Neural cell (in vitro differentiated cells): ENCODE data around the gene CXADR. TPM values are rescaled to one million over a fixed set of nuclear protein-coding genes. Genes with fewer than 3 reads are reported as not detected.

ENCODE experiments used
- H2AFZ ChIP-seq: fragments of 200-600, 300-800 bp; sonication (generic), shearing (Covaris generic); 2 replicates; pipeline ENCODE4 v1.6.0; 2014; ENCODE audit warnings: low read depth, mild to moderate bottlenecking, antibody characterized with exemption, low read length, moderate library complexity
- H3F3A ChIP-seq: fragments of 200-600 bp; shearing (Covaris generic); 2 replicates; pipeline ENCODE4 v1.6.1; 2016; ENCODE audit warnings: mild to moderate bottlenecking, moderate library complexity, mixed read lengths, antibody characterized with exemption, low read length; ENCODE audit not compliant: insufficient read depth, poor library complexity, severe bottlenecking
- H3K27ac ChIP-seq: fragments of 200-600, 300-800 bp; sonication (generic), shearing (Covaris generic); 2 replicates; pipeline ENCODE4 v1.5.1; 2014; ENCODE audit warnings: mild to moderate bottlenecking, low read length, moderate library complexity
- H3K27me3 ChIP-seq: fragments of 300-800, 200-600 bp; sonication (generic), shearing (Covaris generic); 2 replicates; pipeline ENCODE4 v1.6.0; 2014; ENCODE audit warnings: mild to moderate bottlenecking, low read depth, low read length, moderate library complexity; ENCODE audit not compliant: insufficient read depth
- H3K36me3 ChIP-seq: fragments of 300-800, 200-600 bp; sonication (generic), shearing (Covaris generic); 2 replicates; pipeline ENCODE4 v1.5.1; 2014; ENCODE audit warnings: mild to moderate bottlenecking, antibody characterized with exemption, low read length, moderate library complexity; ENCODE audit not compliant: insufficient read depth
- H3K4me2 ChIP-seq: fragments of 300-800, 200-600 bp; sonication (generic), shearing (Covaris generic); 2 replicates; pipeline ENCODE4 v1.6.0; 2014; ENCODE audit warnings: mild to moderate bottlenecking, low read length
- H3K4me3 ChIP-seq: fragments of 300-800, 200-600 bp; sonication (generic), shearing (Covaris generic); 2 replicates; pipeline ENCODE4 v1.5.1; 2014; ENCODE audit warnings: mild to moderate bottlenecking, low read length, moderate library complexity
- H3K79me2 ChIP-seq: fragments of 200-600 bp; shearing (Covaris generic); replicated peaks from 2 replicates; pipeline ENCODE4 v1.6.0; 2014; ENCODE audit warnings: mild to moderate bottlenecking, low read length, moderate library complexity; ENCODE audit not compliant: insufficient read depth
- H3K9ac ChIP-seq: fragments of 300-800, 200-600 bp; sonication (generic), shearing (Covaris generic); 2 replicates; pipeline ENCODE4 v1.6.1; 2016; ENCODE audit warnings: mild to moderate bottlenecking, low read length, mixed read lengths
- H3K9me2 ChIP-seq: fragments of 200-600 bp; shearing (Covaris generic); 2 replicates; pipeline ENCODE4 v1.6.1; 2016; ENCODE audit warnings: mild to moderate bottlenecking, low read length, mixed read lengths; ENCODE audit not compliant: insufficient read depth
- H3K9me3 ChIP-seq: fragments of 200-600, 300-800 bp; sonication (generic), shearing (Covaris generic); 2 replicates; pipeline ENCODE4 v1.6.1; 2016; ENCODE audit warnings: mild to moderate bottlenecking, mixed run types, low read length, moderate library complexity, mixed read lengths
- H4K20me1 ChIP-seq: fragments of 200-600 bp; shearing (Covaris generic); 2 replicates; pipeline ENCODE4 v1.6.1; 2016; ENCODE audit warnings: mild to moderate bottlenecking, mixed run types; ENCODE audit not compliant: insufficient read depth
- EP300 ChIP-seq: fragments of 450-650 bp; conservative IDR thresholded peaks from 2 replicates; pipeline ENCODE4 v1.6.1; 2014; ENCODE audit warnings: antibody characterized with exemption, mild to moderate bottlenecking, moderate library complexity; ENCODE audit not compliant: poor library complexity, severe bottlenecking
- EZH2 ChIP-seq: fragments of 200-600, 300-800 bp; shearing (Covaris generic), sonication (generic); IDR thresholded peaks from 2 replicates; pipeline ENCODE4 v1.6.1; 2014; ENCODE audit warnings: antibody characterized with exemption, low read length, borderline replicate concordance, mild to moderate bottlenecking; ENCODE audit not compliant: insufficient read depth, poor library complexity, severe bottlenecking
- MXI1 ChIP-seq: fragments of 450-650 bp; conservative IDR thresholded peaks from 2 replicates; pipeline ENCODE4 v1.6.1; 2014; ENCODE audit warnings: antibody characterized with exemption, mild to moderate bottlenecking; ENCODE audit not compliant: poor library complexity, severe bottlenecking
- POLR2AphosphoS5 ChIP-seq: IDR thresholded peaks from 2 replicates; pipeline ENCODE4 v1.6.1; 2012
- RAD21 ChIP-seq: fragments of 450-650 bp; conservative IDR thresholded peaks from 2 replicates; pipeline ENCODE4 v1.6.1; 2014; ENCODE audit warnings: antibody characterized with exemption, mild to moderate bottlenecking, moderate library complexity
- SMC3 ChIP-seq: fragments of 450-650 bp; conservative IDR thresholded peaks from 2 replicates; pipeline ENCODE4 v1.6.1; 2014; ENCODE audit warnings: antibody characterized with exemption, mild to moderate bottlenecking, moderate library complexity; ENCODE audit not compliant: poor library complexity
- TAF1 ChIP-seq: IDR thresholded peaks from 2 replicates; pipeline ENCODE4 v1.6.1; 2012; ENCODE audit warnings: low read depth
- polyA minus RNA-seq: library from RNA; depleted of rRNA, polyadenylated mRNA; stranded (reverse); fragments of >200 nt; gene quantifications from 2 replicates; pipeline ENCODE4 v1.2.3, GENCODE V29; 2014
- polyA plus RNA-seq: library from polyadenylated mRNA; depleted of rRNA; stranded (reverse); fragments of >200 nt; gene quantifications from 2 replicates; pipeline ENCODE4 v1.2.3, GENCODE V29; 2014
- TF ChIP-seq, protein P1 (sequence below): IDR thresholded peaks from 2 replicates; pipeline ENCODE4 v1.6.1; 2012; ENCODE audit warnings: borderline replicate concordance
- TF ChIP-seq, protein P2 (sequence below): fragments of 450-650 bp; IDR thresholded peaks from 2 replicates; pipeline ENCODE4 v1.5.1; 2014; ENCODE audit warnings: antibody characterized with exemption, mild to moderate bottlenecking, moderate library complexity; ENCODE audit not compliant: poor library complexity, severe bottlenecking

Gene CXADR
- 174 and 175 TPM in 2 replicates for polyA plus RNA-seq
- 483 and 528 TPM in 2 replicates for polyA minus RNA-seq

DNA sequence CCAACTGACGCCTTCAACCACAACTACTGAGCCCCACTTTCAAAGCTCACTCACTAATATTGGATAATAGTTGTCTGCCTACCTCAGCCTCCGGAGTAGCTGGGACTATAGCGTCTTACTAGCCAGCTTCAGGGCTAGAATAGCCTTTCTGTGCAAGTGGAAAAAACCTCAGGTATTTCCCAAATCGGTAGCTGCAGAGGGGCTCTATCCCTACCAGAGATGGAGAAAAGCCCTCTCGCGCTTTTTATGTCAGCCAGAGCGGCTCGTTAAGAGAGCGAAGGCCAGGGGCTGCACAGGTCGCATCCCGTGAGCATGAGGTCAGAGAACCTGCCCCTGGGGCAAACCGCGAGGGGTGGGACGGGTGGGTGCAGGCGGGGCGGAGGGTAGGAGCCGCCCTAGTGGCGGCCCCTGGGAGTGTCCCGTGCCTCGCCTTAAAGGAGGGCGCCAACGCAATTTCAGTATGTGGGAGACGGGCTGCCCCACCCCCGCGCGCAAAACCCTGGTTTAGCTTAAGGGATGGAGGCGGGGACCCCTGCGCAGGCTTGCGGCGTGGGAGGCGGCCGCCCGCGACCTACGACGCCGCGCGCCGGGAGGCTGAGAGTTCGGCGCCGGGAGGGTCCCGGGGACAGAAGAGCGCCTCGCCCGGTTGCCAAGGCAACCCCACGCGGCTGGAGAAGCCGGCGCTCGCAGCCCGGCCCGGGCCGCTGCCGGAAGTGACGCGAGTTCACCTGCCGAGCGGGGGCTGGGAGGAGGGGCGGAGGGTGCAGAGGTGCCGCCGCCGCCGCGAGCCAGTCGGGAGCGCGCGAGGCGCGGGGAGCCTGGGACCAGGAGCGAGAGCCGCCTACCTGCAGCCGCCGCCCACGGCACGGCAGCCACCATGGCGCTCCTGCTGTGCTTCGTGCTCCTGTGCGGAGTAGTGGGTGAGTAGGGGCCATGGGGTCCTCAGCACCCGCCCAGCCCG is at the start of gene CXADR:
Gene CXADR (plus strand): TSS at position 791 of the 961 bp plus-strand sequence. CDS start 87 bp downstream, at position 878.
- no peaks in the 10 kb centered on the region for H3K9me2 ChIP-seq
- H3F3A ChIP-seq = no peaks in the 10 kb centered on the region
- H3K9ac ChIP-seq = peak within 1 kb of the TSS; percentile 99
- H3K27me3 ChIP-seq = no peaks in the 10 kb centered on the region
- H3K27ac ChIP-seq = peak within 1 kb of the TSS; percentile 96
- peak within 1 kb of the TSS; percentile 100 for H3K4me3 ChIP-seq
- H3K4me2 ChIP-seq = peak within 1 kb of the TSS; percentile 91
- H3K9me3 ChIP-seq = no peaks in the 10 kb centered on the region
- peak within 1 kb of the TSS; percentile 73 for H2AFZ ChIP-seq
- H4K20me1 ChIP-seq = peaks cover 4% of the 10 kb centered on the region
- TF ChIP-seq EP300 (peak; percentile 78), RAD21 (peak; percentile 17), EZH2 (no peak), MXI1 (peak; percentile 88), SMC3 (peak; percentile 32), TAF1 (peak; percentile 85), POLR2AphosphoS5 (peak; percentile 99)
- TF ChIP-seq, protein P1, sequence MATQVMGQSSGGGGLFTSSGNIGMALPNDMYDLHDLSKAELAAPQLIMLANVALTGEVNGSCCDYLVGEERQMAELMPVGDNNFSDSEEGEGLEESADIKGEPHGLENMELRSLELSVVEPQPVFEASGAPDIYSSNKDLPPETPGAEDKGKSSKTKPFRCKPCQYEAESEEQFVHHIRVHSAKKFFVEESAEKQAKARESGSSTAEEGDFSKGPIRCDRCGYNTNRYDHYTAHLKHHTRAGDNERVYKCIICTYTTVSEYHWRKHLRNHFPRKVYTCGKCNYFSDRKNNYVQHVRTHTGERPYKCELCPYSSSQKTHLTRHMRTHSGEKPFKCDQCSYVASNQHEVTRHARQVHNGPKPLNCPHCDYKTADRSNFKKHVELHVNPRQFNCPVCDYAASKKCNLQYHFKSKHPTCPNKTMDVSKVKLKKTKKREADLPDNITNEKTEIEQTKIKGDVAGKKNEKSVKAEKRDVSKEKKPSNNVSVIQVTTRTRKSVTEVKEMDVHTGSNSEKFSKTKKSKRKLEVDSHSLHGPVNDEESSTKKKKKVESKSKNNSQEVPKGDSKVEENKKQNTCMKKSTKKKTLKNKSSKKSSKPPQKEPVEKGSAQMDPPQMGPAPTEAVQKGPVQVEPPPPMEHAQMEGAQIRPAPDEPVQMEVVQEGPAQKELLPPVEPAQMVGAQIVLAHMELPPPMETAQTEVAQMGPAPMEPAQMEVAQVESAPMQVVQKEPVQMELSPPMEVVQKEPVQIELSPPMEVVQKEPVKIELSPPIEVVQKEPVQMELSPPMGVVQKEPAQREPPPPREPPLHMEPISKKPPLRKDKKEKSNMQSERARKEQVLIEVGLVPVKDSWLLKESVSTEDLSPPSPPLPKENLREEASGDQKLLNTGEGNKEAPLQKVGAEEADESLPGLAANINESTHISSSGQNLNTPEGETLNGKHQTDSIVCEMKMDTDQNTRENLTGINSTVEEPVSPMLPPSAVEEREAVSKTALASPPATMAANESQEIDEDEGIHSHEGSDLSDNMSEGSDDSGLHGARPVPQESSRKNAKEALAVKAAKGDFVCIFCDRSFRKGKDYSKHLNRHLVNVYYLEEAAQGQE = peak; percentile 66
- TF ChIP-seq, protein P2, sequence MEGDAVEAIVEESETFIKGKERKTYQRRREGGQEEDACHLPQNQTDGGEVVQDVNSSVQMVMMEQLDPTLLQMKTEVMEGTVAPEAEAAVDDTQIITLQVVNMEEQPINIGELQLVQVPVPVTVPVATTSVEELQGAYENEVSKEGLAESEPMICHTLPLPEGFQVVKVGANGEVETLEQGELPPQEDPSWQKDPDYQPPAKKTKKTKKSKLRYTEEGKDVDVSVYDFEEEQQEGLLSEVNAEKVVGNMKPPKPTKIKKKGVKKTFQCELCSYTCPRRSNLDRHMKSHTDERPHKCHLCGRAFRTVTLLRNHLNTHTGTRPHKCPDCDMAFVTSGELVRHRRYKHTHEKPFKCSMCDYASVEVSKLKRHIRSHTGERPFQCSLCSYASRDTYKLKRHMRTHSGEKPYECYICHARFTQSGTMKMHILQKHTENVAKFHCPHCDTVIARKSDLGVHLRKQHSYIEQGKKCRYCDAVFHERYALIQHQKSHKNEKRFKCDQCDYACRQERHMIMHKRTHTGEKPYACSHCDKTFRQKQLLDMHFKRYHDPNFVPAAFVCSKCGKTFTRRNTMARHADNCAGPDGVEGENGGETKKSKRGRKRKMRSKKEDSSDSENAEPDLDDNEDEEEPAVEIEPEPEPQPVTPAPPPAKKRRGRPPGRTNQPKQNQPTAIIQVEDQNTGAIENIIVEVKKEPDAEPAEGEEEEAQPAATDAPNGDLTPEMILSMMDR = peak; percentile 77
- no peaks in the 10 kb centered on the region for H3K36me3 ChIP-seq
- H3K79me2 ChIP-seq = peaks cover 41% of the 10 kb centered on the region

DNA sequence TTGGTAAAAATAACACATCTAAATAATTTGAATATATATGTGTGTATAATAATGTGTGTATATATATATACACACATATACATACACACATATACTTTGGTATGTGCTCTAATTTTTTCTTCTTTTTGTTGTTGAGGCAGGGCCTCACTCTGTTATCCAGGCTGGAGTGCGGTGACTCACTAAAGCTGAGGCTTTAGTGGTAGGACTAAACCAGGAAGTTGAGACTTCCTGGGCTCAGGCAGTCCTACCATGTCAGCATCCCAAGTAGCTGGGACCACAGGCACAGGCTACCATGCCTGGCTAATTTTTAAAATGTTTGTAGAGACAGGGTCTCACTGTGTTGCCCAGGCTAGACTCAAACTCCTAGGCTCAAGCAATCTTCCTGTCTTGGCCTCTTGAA is 46.7 kb upstream of the CXADR start:
- Histone ChIP-seq H3K36me3 (no peaks in the 10 kb centered on the region), H3K9ac (no peak overlapping the region), H2AFZ (no peak overlapping the region), H3K4me3 (no peak overlapping the region), H3K27me3 (no peaks in the 10 kb centered on the region), H3K27ac (no peak overlapping the region), H3K9me3 (no peaks in the 10 kb centered on the region), H3F3A (no peaks in the 10 kb centered on the region), H3K9me2 (no peaks in the 10 kb centered on the region), H4K20me1 (no peaks in the 10 kb centered on the region), H3K79me2 (no peaks in the 10 kb centered on the region), H3K4me2 (no peak overlapping the region)
- TF ChIP-seq SMC3 (no peak), EP300 (no peak), TAF1 (no peak), POLR2AphosphoS5 (no peak), EZH2 (no peak), MXI1 (no peak), RAD21 (no peak)
- TF ChIP-seq, protein P2 = no peak
- TF ChIP-seq, protein P1 = no peak
